ENCODE data around the gene SHOC2. TPM values are rescaled to one million over a fixed set of nuclear protein-coding genes. Genes with fewer than 3 reads are reported as not detected.

The SHOC2 gene
- total and polyA plus RNA-seq, 2 of the 8 experiments (the other 6 are each of a cell fraction or from before 2014, with no cell fraction given), result 7.6 to 28.2 TPM

DNA sequence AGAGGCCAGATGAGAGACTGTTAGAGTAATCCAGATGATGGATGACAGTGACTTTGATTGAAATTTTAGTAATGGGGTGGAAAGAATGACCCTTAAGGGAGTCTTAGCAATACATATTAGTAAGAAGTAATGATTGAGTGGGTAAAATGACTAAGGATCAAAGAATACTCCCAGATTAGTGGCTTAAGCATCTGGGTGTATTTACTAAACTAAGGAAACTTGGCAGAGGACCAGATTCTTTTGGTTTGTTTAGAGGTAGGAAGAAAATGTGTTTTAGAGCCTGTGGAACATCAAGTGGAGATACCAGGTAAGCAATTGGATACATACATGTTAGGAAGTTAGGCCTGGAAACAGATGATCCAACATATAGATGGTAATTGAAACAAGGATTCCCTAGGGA is 98.6 kb downstream of the SHOC2 start:
- FAIRE-seq, result no peak
- Histone ChIP-seq H2AK5ac (ENCODE audit: low read depth, low read length) (no peak overlapping the region), H3K18ac (ENCODE audit: extremely low read depth, low read length) (no peak overlapping the region), H3K4me1 (replicated peaks in 1 of 4; ENCODE audit: control insufficient read depth in 3 of 4, insufficient read depth in 4 of 4, low read length in 3 of 4) (no peaks in the 10 kb centered on the region), H2BK120ac (replicated peaks; ENCODE audit: low read depth, low read length) (no peak overlapping the region), H4K20me1 (replicated peaks in 1 of 2; ENCODE audit: control insufficient read depth in 1 of 2, insufficient read depth in 2 of 2, low read length in 2 of 2) (no peaks in the 10 kb centered on the region), H2BK12ac (ENCODE audit: low read depth, low read length) (no peak overlapping the region), H3K23ac (ENCODE audit: insufficient read length) (no peak overlapping the region), H3K9me3 (ENCODE audit: insufficient read depth in 2 of 2, low read depth in 1 of 2, low read length in 1 of 2) (peaks cover 6 to 14% of the 10 kb centered on the region in 2 experiments; a peak in 2 of 4 replicates), H3K23me2 (ENCODE audit: low read depth, low read length) (no peaks in the 10 kb centered on the region), H4K5ac (ENCODE audit: insufficient read length, low read depth, low read length) (no peak overlapping the region), H3K4me2 (ENCODE audit: insufficient read depth in 1 of 2, low read depth in 2 of 2, low read length in 2 of 2) (no peak overlapping the region), H3K4ac (replicated peaks; ENCODE audit: insufficient read length, low read depth, low read length) (no peak overlapping the region), H3K56ac (replicated peaks; ENCODE audit: insufficient read length, low read depth, low read length) (no peak overlapping the region), H3K27me3 (replicated peaks in 1 of 4; ENCODE audit: control insufficient read depth in 3 of 4, extremely low read depth in 1 of 4, insufficient read depth in 3 of 4, low read length in 3 of 4) (no peaks in the 10 kb centered on the region), H3K14ac (ENCODE audit: insufficient read length) (no peak overlapping the region), H2BK5ac (ENCODE audit: low read depth, low read length) (no peak overlapping the region), H3K9ac (replicated peaks in 1 of 4; ENCODE audit: extremely low read depth in 1 of 4, low read depth in 3 of 4, low read length in 3 of 4) (no peak overlapping the region), H3K4me3 (ENCODE audit: extremely low read depth in 1 of 4, insufficient read depth in 2 of 4, low read depth in 3 of 4, low read length in 4 of 4) (no peak overlapping the region), H3K79me2 (ENCODE audit: control insufficient read depth in 1 of 2, insufficient read depth in 2 of 2, low read length in 2 of 2) (no peaks in the 10 kb centered on the region), H3K27ac (ENCODE audit: low read depth, low read length) (no peak overlapping the region), H2BK20ac (ENCODE audit: low read length) (no peak overlapping the region), H2BK15ac (ENCODE audit: low read length) (no peak overlapping the region), H3K36me3 (ENCODE audit: control insufficient read depth in 2 of 4, insufficient read depth in 4 of 4, low read length in 3 of 4) (peaks cover 0 to 7% (median 3%) of the 10 kb centered on the region in 4 experiments; a peak in 4 of 8 replicates), H2AFZ (ENCODE audit: low read length) (no peak overlapping the region), H3K79me1 (ENCODE audit: low read depth, low read length) (no peaks in the 10 kb centered on the region), H4K8ac (ENCODE audit: extremely low read depth, insufficient read depth, low read length) (no peak overlapping the region), H4K91ac (replicated peaks; ENCODE audit: insufficient read length, low read length) (no peak overlapping the region)
- DNase-seq (ENCODE audit: low read depth in 1 of 2, low spot score in 2 of 2), result no peak
- POLR2A ChIA-PET (ENCODE audit: partially characterized antibody), result no interaction called here
- CTCF ChIA-PET (ENCODE audit: partially characterized antibody), result no interaction called here
- TF ChIP-seq RFX5 (IDR thresholded peaks at IDR 0.05; ENCODE audit: borderline replicate concordance, low read depth, low read length), result no peak
- TF ChIP-seq RAD21 (IDR thresholded peaks at IDR 0.05 in 1 of 2, conservative IDR thresholded peaks at IDR 0.05 in 1 of 2; ENCODE audit: low read depth in 2 of 2, low read length in 2 of 2), result no peak
- no peak for TF ChIP-seq KDM4A (IDR thresholded peaks at IDR 0.05; ENCODE audit: low read depth, low read length, severe bottlenecking)
- TF ChIP-seq RNF2 (IDR thresholded peaks at IDR 0.05; ENCODE audit: borderline replicate concordance, low read depth, low read length, missing control alignments, poor library complexity, severe bottlenecking), result no peak
- TF ChIP-seq GTF2F1 (IDR thresholded peaks at IDR 0.05; ENCODE audit: borderline replicate concordance, low read depth, low read length), result no peak
- no peak for TF ChIP-seq FOSL1 (IDR thresholded peaks at IDR 0.05; ENCODE audit: insufficient read depth, low read depth, low read length)
- no peak for TF ChIP-seq SAP30 (IDR thresholded peaks at IDR 0.05; ENCODE audit: insufficient read depth, insufficient replicate concordance, low read length)
- TF ChIP-seq SP2 (IDR thresholded peaks at IDR 0.05; ENCODE audit: low read length), result no peak
- no peak for TF ChIP-seq SIRT6 (IDR thresholded peaks at IDR 0.05; ENCODE audit: low read length)
- TF ChIP-seq JUN (IDR thresholded peaks at IDR 0.05; ENCODE audit: low read depth, low read length), result no peak

All from H1 (cell line).